GM21367 (cell line): ENCODE results near the gene OR52L1.
"Not testable (repeated sequence)": the region's sequence is repeated elsewhere in the genome, so short reads cannot be mapped to it uniquely, and the experiment has no call there.

Experiments
- ATAC-seq: cut with Tn5 transposase; IDR thresholded peaks from one replicate; pipeline ENCODE4 v1.9.1; 2021; ENCODE audit not compliant: unreplicated experiment

The OR52L1 gene

GRCh38 chr11:5986885-5987284 lies at the start of gene OR52L1:
Gene OR52L1, minus strand, starts transcription at chr11:5986985. Its CDS starts 55 bp downstream, at chr11:5986930.
- ATAC-seq: no peak

- ATAC-seq: no peak
These were observed 44.1 kb upstream of the OR52L1 start, which contains the start of gene OR56A1 for GRCh38 chr11:6030708-6031405. Gene OR56A1, minus strand, starts transcription at chr11:6030758. Its CDS starts 3,066 bp downstream, at chr11:6027692.

- no peak for ATAC-seq
These were observed 40.7 kb upstream of the OR52L1 start for GRCh38 chr11:6027501-6027900.

GRCh38 chr11:6025056-6025455 lies 38.3 kb upstream of the OR52L1 start:
- ATAC-seq: no peak

- ATAC-seq: no peak
These were observed 36.2 kb upstream of the OR52L1 start for GRCh38 chr11:6022956-6023355.

GRCh38 chr11:6013042-6013441 lies 26.3 kb upstream of the OR52L1 start:
- no peak for ATAC-seq

GRCh38 chr11:6012035-6012668 lies 25.4 kb upstream of the OR52L1 start:
- ATAC-seq: no peak

GRCh38 chr11:6006846-6007245 lies 20.1 kb upstream of the OR52L1 start, which contains the start of gene OR56A4:
Gene OR56A4, minus strand, starts transcription at chr11:6006946. Its CDS starts 3,954 bp downstream, at chr11:6002992.
- ATAC-seq: no peak

- no peak for ATAC-seq
These were observed 19.6 kb upstream of the OR52L1 start for GRCh38 chr11:6006395-6006794.

GRCh38 chr11:6002202-6002699 lies 15.5 kb upstream of the OR52L1 start:
- no peak for ATAC-seq

- ATAC-seq: no peak
These were observed 8.0 kb upstream of the OR52L1 start for GRCh38 chr11:5994791-5995190.

- ATAC-seq: peak; percentile 60
These were observed 5.9 kb upstream of the OR52L1 start for GRCh38 chr11:5992604-5993251.

GRCh38 chr11:5992150-5992549 lies 5.4 kb upstream of the OR52L1 start:
- no peak for ATAC-seq

- no peak for ATAC-seq
These were observed 2.4 kb upstream of the OR52L1 start for GRCh38 chr11:5989203-5989602.

- ATAC-seq: no peak
These were observed 3.3 kb downstream of the OR52L1 start for GRCh38 chr11:5983443-5983842.

GRCh38 chr11:5973530-5973929 lies 13.3 kb downstream of the OR52L1 start:
- ATAC-seq: no peak

GRCh38 chr11:5968394-5968793 lies 18.4 kb downstream of the OR52L1 start, which contains the start of gene OR56A5:
Gene OR56A5, minus strand, starts transcription at chr11:5968494. Its CDS starts 0 bp downstream, at chr11:5968494.
- no peak for ATAC-seq

GRCh38 chr11:5967708-5968107 lies 19.1 kb downstream of the OR52L1 start:
- ATAC-seq: no peak

GRCh38 chr11:5966958-5967357 lies 19.8 kb downstream of the OR52L1 start:
- ATAC-seq: no peak

- not testable (repeated sequence) for ATAC-seq
These were observed 26.0 kb downstream of the OR52L1 start for GRCh38 chr11:5960704-5961320.

- ATAC-seq: no peak
These were observed 31.2 kb downstream of the OR52L1 start for GRCh38 chr11:5955586-5955985.
